Myocyte (in vitro differentiated cells): ENCODE data around the gene PPP1R12C. TPM values are rescaled to one million over a fixed set of nuclear protein-coding genes. Genes with fewer than 3 reads are reported as not detected.
"Not testable (repeated sequence)": the region's sequence is repeated elsewhere in the genome, so short reads cannot be mapped to it uniquely, and the experiment has no call there.

Experiments used
- DNase-seq: peaks from one replicate; pipeline ENCODE4 v3.0.0-alpha.2; 2012; ENCODE audit warnings: low read depth
- total RNA-seq: library from RNA; depleted of rRNA; stranded (reverse); fragments of >200 nt; gene quantifications from 2 replicates; pipeline ENCODE4 v1.2.3, GENCODE V29; 2014

The PPP1R12C gene
- total RNA-seq, 1 donor from 2014 or later = 43.5 TPM

DNA sequence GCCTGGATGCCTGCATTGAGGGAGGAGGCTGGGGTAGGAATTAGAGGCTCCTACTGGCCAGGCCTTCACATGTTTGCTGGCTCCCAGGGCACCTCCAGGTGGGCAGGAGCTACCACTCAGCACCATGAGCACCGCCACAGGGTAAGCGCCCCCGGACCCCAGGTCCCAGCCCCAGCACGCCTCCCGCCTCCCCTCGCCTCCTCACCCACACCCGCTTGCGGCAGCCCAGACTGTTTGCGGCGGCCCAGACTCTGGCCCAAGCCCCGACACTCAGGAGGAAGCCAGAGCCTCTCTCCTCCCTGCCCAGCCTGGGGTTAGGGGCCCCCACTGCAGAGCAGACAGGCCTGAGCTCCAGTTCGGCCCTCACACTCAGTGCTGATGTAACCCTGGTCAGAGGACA is 41.1 kb downstream of the PPP1R12C start:
- no peak for DNase-seq

GRCh38 chr19:55075371-55075998 is 42.0 kb downstream of the PPP1R12C start, which contains the start of gene EPS8L1:
Gene EPS8L1, plus strand, starts transcription at chr19:55075869. Its CDS starts 576 bp downstream, at chr19:55076445.
- DNase-seq = no peak

DNA sequence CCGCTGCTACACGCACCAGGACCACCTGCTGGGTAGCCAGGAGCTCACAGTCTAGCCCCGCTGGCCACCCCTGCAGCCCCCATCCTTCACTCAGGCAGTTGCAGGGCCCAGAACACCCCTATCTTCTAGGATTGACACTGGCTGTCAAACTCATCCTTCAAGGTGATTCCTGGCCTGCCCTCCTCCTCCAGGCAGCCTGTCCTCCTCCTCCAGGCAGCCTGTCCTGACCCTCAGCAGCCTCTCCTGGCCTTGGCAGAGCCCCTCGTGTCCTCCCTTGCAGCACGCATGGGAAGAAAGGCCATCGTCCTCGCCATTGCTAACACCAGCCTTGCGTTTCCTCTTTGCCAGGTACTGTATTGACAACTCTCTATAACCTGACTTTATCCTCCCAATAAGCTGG is 45.5 kb downstream of the PPP1R12C start:
- no peak for DNase-seq

GRCh38 chr19:55071129-55071502 is 46.3 kb downstream of the PPP1R12C start:
- peak; percentile 96 for DNase-seq

- DNase-seq = no peak
Observed at GRCh38 chr19:55070466-55071128, 46.8 kb downstream of the PPP1R12C start.

DNA sequence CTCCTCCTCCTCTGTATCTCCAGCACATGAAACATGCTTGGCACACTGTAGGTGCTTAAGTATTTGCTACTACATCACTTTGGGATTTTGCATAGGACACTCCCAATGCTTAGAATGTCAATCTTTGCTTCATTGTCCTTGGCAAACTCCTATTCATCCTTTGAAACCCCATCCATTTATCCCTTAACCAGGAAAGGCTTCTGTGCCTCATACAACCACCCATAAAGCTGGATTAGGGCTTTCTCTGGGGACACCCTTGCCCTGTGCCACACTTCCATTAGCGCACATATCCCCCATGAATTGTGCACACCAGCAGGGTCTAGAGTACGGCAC is 47.6 kb downstream of the PPP1R12C start:
- DNase-seq = no peak

DNA sequence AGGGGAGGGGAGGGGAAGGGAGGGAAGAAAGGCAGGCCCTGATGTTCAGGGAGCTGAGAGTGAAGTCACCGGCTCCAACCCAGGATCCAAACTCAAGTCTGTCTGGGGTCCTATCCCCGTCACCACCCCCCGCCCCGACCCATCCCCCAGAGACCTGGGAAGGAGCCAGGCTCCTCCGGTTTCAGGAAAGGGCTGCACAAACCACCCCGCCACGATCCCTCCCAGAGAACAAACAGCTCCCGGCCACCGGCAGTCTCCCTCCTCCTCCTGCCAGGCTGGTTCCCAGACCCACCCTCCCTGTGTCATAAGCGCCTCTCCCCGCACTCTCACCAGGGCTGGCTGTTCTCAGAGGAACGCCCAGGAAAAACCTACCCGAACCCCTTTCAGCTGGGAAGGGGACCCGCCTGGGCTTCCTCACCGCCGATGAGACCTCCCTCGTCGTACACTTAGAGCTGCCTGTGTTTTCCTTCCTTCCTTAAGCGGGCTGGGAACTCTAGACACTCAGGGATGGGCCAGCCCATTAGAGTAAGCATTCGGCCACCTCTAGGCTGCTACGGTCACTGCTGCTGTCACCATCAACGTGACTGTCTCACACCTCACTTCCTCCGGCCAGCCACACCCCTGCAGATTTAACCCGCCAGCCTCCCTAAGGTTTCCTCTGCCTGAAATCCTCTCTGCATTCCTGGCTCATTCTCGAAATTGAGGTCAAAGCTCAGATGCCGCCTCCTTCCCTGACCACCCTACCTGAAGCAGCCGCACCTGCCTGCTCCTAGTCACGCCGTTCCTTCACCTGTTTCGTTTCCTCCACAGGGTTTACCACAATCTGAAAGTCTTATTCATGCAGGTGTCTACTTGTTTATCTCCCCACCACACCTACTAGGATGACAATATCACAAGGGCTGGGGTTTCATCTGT is 48.2 kb downstream of the PPP1R12C start:
- DNase-seq = peak; percentile 44

DNA sequence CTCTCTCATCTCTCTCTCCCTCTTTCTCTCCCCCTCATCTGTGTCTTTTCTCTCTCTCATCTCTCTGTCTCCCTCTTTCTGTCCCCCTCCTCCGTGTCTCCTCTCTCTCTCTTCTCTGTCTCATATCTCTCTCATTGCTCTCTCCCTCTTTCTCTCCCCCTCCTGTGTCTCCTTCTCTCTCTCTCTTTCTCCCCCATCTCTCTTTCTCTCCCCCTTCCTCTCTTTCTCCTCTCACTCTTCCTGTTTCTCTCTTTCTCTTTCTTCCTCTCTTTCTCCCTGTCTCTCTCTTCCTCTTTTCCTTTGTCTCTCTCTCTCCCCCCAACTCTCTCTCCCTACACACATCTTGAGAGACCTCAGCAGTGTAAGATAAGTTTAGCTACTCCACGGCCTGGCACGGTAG is 49.6 kb downstream of the PPP1R12C start:
- DNase-seq = no peak

GRCh38 chr19:55066107-55066709 is 51.2 kb downstream of the PPP1R12C start:
- DNase-seq = no peak

DNA sequence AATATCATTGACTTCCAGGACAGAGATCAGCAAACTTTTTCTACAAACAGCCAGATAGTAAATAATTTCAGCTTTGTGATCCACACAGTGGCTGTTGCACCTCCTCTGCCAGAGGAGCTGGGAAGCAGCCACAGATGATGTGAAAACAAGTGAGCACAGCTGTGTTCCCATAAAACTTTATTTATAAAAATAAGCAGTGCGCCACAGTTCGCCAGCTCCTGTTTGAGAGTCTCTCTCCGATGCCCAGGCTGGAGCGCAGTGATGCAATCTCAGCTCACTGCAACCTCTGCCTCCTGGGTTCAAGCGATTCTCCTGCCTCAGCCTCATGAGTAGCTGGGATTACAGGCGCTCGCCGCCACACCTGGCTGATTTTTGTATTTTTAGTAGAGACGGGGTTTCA is 51.9 kb downstream of the PPP1R12C start:
- not testable (repeated sequence) for DNase-seq

DNA sequence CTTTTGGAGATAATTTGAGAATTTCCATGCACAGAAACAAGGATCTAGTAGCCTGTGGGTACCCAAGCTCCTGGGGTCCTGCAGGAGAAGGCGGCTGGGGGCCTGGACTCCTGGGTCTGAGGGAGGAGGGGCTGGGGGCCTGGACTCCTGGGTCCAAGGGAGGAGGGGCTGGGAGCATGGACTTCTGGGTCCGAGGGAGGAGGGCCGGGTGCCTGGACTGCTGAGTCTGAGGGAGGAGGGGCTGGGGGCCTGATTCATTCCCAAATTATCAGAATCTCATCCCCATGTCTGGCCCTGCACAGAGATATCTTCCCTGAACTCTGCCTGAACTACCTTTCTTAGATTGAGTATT is 54.0 kb downstream of the PPP1R12C start:
- DNase-seq = no peak

GRCh38 chr19:55062735-55063491 is 54.5 kb downstream of the PPP1R12C start, which contains the start of gene RDH13:
Gene RDH13, minus strand, starts transcription at chr19:55063148. Its CDS starts 116 bp downstream, at chr19:55063032.
- DNase-seq = peak; percentile 80

DNA sequence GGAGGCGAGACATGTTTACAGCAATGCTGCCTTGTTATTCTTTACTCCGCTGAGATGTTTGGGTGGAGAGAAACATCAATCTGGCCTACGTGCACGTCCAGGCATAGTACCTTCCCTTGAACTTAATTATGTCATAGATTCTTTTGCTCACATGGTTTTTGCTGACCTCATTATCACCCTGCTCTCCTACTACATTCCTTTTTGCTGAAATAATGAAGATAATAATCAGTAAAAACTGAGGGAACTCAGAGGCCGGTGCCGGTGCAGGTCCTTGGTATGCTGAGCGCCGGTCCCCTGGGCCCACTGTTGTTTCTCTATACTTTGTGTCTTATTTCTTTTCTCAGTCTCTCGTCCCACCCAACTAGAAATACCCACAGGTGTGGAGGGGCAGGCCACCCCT is 57.1 kb downstream of the PPP1R12C start:
- DNase-seq = not testable (repeated sequence)

- no peak for DNase-seq
Observed at GRCh38 chr19:55058781-55059610, 58.4 kb downstream of the PPP1R12C start.

GRCh38 chr19:55056827-55057226 is 60.6 kb downstream of the PPP1R12C start:
- no peak for DNase-seq

- no peak for DNase-seq
Observed at GRCh38 chr19:55053735-55054134, 63.7 kb downstream of the PPP1R12C start.

GRCh38 chr19:55050749-55051532 is 66.5 kb downstream of the PPP1R12C start:
- no peak for DNase-seq

DNA sequence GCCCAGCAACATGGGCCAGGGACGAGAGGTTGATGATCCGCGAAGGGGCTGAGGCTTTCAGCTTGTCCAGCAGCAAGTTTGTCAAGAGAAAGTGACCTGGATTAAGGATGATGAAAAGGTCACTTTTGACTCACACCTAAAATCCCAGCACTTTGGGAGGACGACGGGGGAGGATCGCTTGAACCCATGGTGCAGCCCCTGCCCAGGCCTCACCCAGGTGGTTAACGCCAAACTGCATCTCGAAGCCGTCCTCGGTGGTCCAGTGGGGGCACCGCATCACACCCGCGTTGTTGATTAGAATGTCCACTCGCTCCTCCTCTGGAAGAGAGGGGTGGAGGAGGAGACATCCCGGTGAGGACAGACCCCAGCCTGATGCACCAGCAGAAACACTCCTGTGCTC is 69.0 kb downstream of the PPP1R12C start:
- no peak for DNase-seq

- no peak for DNase-seq
Observed at GRCh38 chr19:55047951-55048350, 69.5 kb downstream of the PPP1R12C start.
